Stimulated activated CD4-positive, alpha-beta T cell treated with anti-CD3 and anti-CD28 coated beads, Interleukin-15, amount 100 ng/mL, for 48 hours (primary cell): Measurements from ENCODE around the gene PIPOX.

Experiments used
- DNase-seq, 2 donors: peaks; one replicate each; pipeline ENCODE4 v3.0.0-alpha.2; 2020; ENCODE audit warnings: low read depth in 2 of 2

Gene PIPOX

DNA sequence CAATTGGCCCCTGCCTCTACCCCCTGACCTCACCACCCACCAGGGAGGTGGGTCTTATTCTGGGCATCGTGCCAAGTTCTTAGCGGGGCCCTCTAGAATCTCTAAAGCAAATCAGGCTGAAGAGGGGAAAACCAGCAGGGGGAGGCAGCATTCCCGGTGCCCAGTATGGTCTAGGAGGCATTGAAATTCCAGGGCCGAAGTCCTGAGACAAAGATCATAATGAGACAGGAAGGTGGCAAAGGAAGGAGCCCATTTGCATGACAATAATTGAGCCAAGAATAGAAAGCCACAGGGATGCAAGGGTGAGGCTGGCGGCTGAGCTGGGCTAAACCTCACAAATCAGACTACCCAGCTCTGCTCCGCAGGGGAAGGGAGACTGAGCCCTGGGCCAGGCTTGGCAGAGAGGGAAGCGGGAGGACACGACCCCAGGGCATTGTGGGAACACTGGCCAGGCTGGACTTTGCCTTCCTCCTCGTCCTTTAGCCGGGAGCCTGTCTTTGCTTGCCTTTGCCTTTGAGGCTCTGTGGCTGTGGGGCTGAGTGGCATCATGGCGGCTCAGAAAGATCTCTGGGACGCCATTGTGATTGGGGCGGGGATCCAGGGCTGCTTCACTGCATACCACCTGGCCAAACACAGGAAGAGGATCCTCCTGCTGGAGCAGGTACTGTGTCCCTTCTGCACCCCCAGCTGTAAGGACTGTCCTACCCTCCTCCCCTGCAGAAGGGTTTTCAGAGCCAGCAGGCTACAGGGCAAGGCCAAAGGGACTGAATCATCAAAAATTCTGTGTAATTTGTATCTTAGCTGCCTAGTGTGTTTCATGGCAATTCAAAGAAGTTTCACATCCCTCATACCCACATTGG is at the start of gene PIPOX:
Gene PIPOX, plus strand, starts transcription at position 463 of the 860 bp plus-strand sequence. Its CDS starts 85 bp downstream, at position 548.
- DNase-seq: no peak

GRCh38 chr17:28993645-28994426 is 49.1 kb upstream of the PIPOX start:
- no peak for DNase-seq

DNA sequence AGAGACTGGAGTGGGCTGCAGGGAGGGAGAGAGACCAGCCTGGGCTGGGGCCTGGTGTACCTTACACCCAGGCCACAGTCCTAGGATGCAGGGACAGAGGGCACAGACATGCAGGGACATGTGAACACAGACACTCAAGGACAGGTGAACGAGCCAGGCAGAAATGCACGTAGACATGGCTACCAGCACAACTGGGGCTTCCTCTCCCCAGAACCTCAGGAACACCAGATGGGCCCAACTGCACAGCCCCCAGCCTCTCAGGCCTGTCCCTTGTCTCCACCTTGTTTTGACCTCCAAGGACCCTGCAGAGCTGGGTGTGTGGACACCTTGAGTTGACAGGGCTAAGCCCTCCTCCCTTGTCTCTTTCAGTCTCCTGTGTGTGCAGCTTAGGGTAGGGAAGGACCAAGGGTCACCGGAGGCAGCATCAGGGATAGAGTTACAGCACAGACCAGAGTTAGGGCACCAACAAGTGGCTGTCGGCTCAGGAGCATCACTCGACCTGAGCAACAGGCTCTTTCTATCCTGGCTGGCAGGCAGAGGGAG is 46.3 kb upstream of the PIPOX start:
- DNase-seq: no peak

DNA sequence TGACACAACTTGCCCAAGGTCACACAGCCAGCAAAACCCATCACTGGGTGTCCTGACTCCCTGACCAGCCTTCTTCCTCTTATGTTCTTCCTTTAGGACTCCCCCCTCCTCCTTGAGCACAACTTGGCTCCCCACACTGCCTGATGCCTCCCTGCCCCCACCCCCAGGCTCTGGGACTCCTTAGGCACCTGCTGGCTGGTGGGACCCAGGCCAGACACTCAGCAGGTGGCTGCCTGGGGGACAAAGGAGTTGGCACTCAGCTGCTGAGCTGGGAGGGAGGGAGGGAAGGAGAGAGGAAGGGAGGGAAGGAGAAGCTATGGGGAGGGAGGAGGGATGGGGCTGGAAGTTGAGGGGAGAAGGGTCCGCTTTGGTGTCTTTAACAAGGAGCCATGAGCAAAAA is 45.1 kb upstream of the PIPOX start:
- no peak for DNase-seq

GRCh38 chr17:28999206-28999605 is 43.7 kb upstream of the PIPOX start:
- no peak for DNase-seq

GRCh38 chr17:29000973-29001372 is 42.0 kb upstream of the PIPOX start:
- no peak for DNase-seq

DNA sequence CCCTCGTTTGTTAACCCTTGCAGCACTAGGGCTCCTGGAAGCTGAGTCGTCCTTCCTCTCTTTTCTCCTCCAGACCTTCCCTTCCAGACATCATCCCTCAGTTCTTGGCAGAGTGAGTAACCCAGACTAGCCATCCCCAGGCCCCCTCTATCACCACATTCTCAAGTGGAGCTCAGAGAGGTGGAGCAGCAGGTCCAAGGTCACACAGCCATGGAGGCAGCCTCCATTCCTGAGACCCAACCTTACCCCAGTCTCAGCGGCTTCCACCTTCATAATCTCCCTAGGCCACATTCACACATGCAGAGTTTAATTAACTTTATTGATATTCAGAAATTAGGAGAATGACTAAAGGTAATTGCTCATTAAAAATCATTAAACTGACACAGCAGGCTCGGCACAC is 40.1 kb upstream of the PIPOX start:
- no peak for DNase-seq

GRCh38 chr17:29003289-29003688 is 39.7 kb upstream of the PIPOX start:
- no peak for DNase-seq

DNA sequence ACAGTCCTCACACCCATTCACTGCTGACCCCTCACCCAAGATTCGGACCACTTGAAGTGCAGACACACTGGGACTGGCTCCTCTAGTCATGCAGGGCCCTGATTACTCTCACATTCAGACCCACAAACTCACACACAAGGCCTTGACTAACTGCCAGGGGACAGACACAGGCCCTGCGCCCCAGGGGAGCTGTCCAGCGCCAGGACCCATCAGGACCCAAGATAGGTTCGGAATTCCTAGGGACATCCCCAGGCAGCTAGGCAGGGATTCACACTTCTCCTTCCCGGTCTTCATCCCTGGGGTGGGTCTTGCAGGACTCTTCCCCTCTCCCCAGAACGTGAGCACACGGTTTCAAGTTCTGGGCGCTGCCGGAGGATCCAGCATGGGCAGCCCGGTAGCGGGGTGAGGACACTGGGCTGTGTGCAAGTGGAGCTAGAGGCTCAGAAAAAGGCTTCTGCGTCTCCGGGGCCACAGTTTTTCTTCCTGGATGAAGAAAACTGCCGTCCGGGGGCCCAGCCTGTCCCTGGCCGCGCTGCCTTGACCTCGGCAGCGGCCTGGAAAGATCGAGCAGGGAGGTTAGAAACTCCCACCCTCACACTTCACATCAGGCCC is 38.8 kb upstream of the PIPOX start:
- DNase-seq: no peak

DNA sequence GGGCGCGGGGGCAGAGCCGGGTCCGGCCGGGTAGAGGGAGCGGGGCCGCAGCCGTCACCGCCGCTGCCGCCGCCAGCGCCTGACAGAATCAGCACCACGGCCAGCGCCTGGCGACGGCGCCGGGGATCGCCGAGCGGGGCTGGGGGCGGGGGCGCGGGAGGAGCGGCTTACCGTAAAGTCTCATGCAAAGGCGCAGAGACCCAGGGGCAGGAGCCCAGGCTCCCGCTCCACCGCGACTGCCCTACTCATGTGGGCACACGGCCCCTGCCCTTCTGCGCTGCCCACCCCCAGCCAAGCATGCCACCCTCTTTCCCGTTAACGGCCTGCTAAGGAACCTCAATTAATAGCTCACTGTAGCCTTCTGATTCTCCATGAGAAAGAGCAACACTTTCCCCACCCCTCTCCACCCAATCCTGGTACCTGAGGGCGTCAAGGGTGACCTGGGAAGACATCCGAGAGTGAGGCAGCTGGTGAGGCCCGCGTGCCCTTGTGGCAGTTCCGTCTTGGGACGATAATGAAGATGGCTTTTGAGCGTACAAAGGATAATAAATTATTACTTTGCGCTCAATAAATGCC is 36.9 kb upstream of the PIPOX start, which contains the start of gene SEZ6:
Gene SEZ6, minus strand, starts transcription at position 98 of the 576 bp plus-strand sequence. CDS start 164 bp downstream, outside the sequence.
- DNase-seq: peak; percentile 44 to 68

GRCh38 chr17:29007456-29007855 is 35.5 kb upstream of the PIPOX start:
- no peak for DNase-seq

DNA sequence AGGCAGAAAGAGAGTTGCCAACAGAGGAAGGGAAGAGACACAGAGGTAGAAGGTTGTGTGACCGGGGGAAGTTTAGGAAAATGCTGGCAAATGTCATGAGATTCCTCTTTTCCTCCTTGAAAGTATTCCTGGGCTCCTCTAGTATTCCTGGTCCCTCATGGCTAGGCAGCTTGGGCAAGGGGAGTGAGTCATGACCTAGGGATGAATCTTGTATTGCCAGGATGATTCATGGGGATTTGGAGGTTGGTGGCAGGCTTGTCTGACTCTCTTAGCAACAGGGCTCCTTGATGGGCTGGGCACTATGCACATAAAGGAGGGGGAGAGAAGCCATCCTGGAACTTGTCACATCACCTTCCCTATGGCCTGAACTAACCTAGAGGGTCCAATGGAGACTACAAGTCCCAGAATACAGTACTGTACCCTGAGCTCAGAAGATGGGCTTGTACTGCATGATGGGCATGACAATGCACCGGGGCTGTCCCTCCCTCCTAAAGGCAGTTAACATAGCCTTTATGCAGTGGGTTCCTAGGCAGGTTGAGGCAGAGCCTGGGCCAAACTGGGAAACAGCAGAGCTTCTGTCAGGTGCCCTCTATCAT is 35.0 kb upstream of the PIPOX start:
- no peak for DNase-seq

GRCh38 chr17:29008591-29008990 is 34.4 kb upstream of the PIPOX start:
- DNase-seq: no peak

DNA sequence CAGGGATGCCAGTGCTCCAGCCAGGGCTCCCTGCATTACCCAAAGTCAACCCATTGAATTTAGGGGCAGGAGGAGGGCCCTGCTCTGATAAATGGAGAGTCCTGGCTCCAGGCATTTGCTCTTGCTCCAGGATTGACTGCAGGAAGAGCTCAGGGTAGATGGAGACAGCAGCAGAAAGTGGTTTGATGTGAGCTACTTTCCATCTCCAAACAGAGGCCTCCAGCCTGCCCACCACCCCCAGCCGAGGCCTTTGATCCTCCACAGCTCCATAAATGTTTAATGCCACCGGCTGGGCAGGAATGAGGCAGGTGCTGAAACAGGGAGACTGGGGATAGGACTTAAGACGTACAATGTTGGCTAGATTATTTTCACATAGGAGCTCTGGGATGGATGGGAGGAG is 32.8 kb upstream of the PIPOX start:
- no peak for DNase-seq

- DNase-seq: no peak
Observed at GRCh38 chr17:29010586-29010985, 32.4 kb upstream of the PIPOX start.

DNA sequence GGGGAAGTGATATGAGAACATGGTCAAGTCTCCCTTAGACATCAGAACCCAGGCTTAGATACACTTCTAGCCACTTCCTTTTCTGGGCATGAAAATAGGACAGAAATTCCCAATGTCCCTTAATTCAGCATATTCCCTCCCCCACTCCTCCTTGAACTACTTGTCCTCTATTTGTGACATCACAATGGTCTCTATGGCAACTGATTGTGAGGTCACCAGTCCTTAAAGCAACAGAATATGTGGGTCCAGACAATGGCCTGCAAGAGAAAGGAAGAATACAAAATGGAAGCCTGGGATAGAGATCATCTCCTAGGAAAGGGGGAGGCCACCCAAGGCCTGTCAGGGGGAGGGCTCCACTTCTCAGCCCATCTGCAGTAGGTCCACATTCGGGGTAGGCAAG is 30.4 kb upstream of the PIPOX start:
- DNase-seq: no peak

GRCh38 chr17:29014716-29015115 is 28.2 kb upstream of the PIPOX start:
- no peak for DNase-seq

DNA sequence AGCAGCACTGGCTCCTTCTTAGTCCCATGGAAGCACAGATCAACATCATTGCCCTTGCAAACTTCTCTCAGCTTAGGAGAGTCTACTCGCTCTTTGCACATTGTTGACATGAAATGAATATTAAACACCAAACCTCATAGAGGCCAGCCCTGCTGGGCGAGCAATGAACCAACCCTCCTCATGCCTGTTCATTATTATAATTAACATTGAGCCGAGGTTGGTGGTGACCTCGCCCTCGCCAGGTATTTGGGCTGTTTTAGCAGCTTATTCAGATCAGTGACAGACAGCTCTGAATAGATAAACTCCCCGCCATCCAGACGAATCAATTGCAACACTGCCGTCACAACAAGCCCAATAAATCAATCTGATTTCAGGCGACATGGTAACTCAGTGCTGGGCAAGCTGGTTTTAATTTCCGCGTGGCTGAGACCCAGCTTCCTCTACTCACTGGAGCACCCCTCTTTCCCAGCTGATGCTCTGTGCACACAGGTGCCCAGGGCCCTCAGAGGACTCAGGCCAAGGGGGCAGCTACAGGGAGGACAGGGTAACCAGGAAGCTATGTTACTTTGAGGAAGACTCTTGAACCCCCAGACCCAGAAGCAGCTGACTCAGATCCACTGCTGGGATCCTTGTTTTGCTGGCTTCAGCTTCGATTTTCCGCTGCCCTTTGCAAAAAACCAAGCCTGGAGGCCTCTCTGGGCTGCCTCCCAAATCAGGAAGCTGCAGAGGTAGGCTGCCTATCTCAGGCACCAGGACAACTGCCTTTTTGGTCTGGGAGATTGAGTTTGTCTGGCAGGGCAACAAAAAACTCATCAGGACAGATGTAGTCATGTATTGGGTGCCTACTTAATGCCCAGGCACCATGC is 26.4 kb upstream of the PIPOX start:
- DNase-seq: no peak

DNA sequence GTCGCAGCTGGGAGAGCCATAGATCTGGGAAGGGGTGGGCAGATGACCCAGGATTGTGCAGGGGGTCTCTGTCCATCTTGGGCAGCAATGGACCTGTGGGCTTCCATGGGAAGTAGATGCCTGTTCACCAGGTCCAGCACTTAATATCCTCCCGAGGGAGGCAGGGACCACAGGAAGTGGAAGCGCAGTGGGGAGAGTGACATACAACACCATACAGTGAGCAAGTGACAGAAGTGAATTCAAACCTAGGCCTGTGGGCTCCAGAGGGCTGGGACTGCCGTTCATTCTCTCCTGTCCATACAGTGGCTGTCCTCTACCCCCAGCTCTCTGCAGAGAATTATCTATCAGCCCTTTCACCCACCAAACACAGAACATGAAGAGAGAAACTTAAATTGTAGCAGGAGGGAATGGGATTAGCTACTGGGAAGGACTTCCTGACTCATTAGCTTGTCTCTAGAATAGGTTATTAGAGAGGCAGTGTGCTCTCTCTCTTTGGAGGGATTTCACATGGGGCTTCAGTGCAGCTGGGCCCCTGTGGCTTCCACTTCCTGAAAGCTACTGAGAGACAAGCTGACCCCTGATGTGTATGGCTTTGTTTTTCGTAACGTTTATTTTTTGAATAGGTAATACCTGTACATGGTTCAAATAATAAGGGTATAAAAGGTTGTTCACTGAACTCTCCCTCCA is 24.0 kb upstream of the PIPOX start:
- DNase-seq: no peak
